B cell (primary cell): ENCODE results near the gene TTC23L.

Source experiments
- CTCF ChIP-seq: fragments of 200-600 bp; IDR thresholded peaks from one replicate; pipeline ENCODE4 v1.8.0; 2022; ENCODE audit warnings: antibody characterized with exemption, mild to moderate bottlenecking
- EZH2 ChIP-seq: IDR thresholded peaks from 2 replicates; pipeline ENCODE4 v1.6.1; 2012; ENCODE audit warnings: borderline replicate concordance, low read depth, mild to moderate bottlenecking, moderate library complexity, low read length; ENCODE audit not compliant: insufficient read depth, poor library complexity, severe bottlenecking

- no peak for TF ChIP-seq CTCF
- TF ChIP-seq EZH2: no peak
Observed at GRCh38 chr5:34926318-34926888, 87.4 kb downstream of the TTC23L start.
